NK-92 (cell line): Measurements from ENCODE around the gene ELFN2.
"Not testable (repeated sequence)": the region's sequence is repeated elsewhere in the genome, so short reads cannot be mapped to it uniquely, and the experiment has no call there.

Source experiments
- DNase-seq: peaks from one replicate; lab custom pipeline; 2025; ENCODE audit not compliant: unreplicated experiment; lab: John Stamatoyannopoulos, UW

The ELFN2 gene

GRCh38 chr22:37412495-37413250 is 14.6 kb downstream of the ELFN2 start:
- no peak for DNase-seq

GRCh38 chr22:37411655-37412054 is 15.6 kb downstream of the ELFN2 start:
- no peak for DNase-seq

- no peak for DNase-seq
Measured at GRCh38 chr22:37410174-37411055, 16.9 kb downstream of the ELFN2 start.

- no peak for DNase-seq
Measured at GRCh38 chr22:37409459-37410050, 17.7 kb downstream of the ELFN2 start.

- no peak for DNase-seq
Measured at GRCh38 chr22:37409031-37409430, 18.2 kb downstream of the ELFN2 start.

- no peak for DNase-seq
Measured at GRCh38 chr22:37407856-37408255, 19.4 kb downstream of the ELFN2 start.

- DNase-seq, result no peak
Measured at GRCh38 chr22:37406441-37407235, 20.6 kb downstream of the ELFN2 start.

GRCh38 chr22:37404091-37404490 is 23.2 kb downstream of the ELFN2 start:
- DNase-seq, result no peak

- DNase-seq, result no peak
Measured at GRCh38 chr22:37403267-37403960, 23.9 kb downstream of the ELFN2 start.

- DNase-seq, result no peak
Measured at GRCh38 chr22:37402184-37402506, 25.1 kb downstream of the ELFN2 start.

GRCh38 chr22:37401401-37402183 is 25.7 kb downstream of the ELFN2 start:
- DNase-seq, result no peak

GRCh38 chr22:37400719-37401118 is 26.6 kb downstream of the ELFN2 start:
- no peak for DNase-seq

GRCh38 chr22:37399457-37399856 is 27.8 kb downstream of the ELFN2 start:
- DNase-seq, result not testable (repeated sequence)

GRCh38 chr22:37397226-37397625 is 30.1 kb downstream of the ELFN2 start:
- no peak for DNase-seq

- DNase-seq, result no peak
Measured at GRCh38 chr22:37396488-37397084, 30.7 kb downstream of the ELFN2 start.

GRCh38 chr22:37394341-37394740 is 32.9 kb downstream of the ELFN2 start:
- DNase-seq, result no peak

- no peak for DNase-seq
Measured at GRCh38 chr22:37393746-37394145, 33.5 kb downstream of the ELFN2 start.

GRCh38 chr22:37392721-37393328 is 34.5 kb downstream of the ELFN2 start:
- DNase-seq, result no peak

GRCh38 chr22:37391702-37392101 is 35.6 kb downstream of the ELFN2 start:
- no peak for DNase-seq
